ENCODE measurements around the gene TEX35.

The TEX35 gene

GRCh38 chr1:178506669-178507068 is 6.2 kb upstream of the TEX35 start:
- peaks cover 29% of the 10 kb centered on the region for H3K27me3 Mint-ChIP-seq
- DNase-seq (ENCODE audit: low spot score in 2 of 2) (no peak), ATAC-seq (replicated peaks; ENCODE audit: extremely low read depth, poor library complexity, severe bottlenecking) (no peak)
- H3K27ac Mint-ChIP-seq (ENCODE audit: low read depth): no peak overlapping the region
- no peak overlapping the region for H3K4me3 Mint-ChIP-seq
- no peaks in the 10 kb centered on the region for H3K36me3 Mint-ChIP-seq (ENCODE audit: insufficient read depth)
- no peaks in the 10 kb centered on the region for H3K4me1 Mint-ChIP-seq
- no peaks in the 10 kb centered on the region for H3K9me3 Mint-ChIP-seq

DNA sequence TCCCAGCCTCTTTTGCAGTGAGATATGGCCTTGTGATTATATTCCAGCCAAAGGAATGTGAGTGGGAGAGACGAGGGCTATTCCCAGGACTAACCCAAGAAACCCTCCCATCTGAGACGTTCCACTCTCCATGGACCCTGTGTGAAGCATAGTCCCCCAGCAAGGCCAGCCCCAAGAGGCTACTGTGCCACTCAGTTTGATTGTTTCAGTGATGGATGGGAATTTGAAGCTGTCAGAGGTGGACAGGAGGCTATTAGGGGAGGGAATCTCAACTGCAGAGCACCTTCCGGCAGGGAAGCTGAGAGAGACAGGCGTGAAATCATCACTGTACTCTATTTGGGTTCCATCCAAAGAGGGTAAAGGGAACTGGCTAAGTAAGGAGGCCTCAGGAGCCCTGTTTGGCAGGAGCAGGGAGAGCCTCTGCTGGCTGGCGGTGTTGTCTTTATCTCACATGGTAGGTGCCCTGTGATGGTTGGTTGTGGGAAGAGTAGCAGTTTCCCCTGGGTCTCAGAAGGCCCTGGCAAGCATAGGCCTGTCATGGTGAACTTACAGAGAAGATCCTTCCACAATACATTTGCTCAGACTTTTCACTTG is 3.4 kb upstream of the TEX35 start:
- DNase-seq (ENCODE audit: low spot score in 2 of 2): no peak
- peaks cover 2% of the 10 kb centered on the region for H3K36me3 Mint-ChIP-seq (ENCODE audit: insufficient read depth)
- no peaks in the 10 kb centered on the region for H3K9me3 Mint-ChIP-seq
- H3K27ac Mint-ChIP-seq (ENCODE audit: low read depth): no peak overlapping the region
- no peak overlapping the region for H3K4me3 Mint-ChIP-seq
- ATAC-seq (replicated peaks; ENCODE audit: extremely low read depth, poor library complexity, severe bottlenecking): no peak
- H3K27me3 Mint-ChIP-seq: peaks cover 19% of the 10 kb centered on the region
- H3K4me1 Mint-ChIP-seq: no peaks in the 10 kb centered on the region

DNA sequence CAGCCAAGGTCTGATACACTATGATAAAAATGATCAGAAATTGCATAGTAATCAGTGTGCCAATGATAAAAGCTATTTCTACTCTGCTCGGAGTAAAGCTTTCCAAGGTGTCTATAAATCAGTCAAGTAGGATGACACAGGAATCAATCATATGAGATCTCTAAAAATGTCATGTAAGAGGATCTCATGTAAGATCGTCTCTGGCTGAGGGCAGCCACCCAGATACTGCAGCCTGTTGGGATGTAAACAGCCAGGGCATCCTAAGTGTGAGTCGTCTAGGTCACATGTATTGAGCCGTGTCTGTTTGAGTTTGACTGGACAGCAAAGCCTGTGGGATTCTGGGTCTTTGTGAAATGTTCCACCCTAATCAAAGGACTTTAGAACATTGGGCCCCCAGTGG is 2.8 kb upstream of the TEX35 start:
- no peak for DNase-seq (ENCODE audit: low spot score in 2 of 2)
- no peak for ATAC-seq (replicated peaks; ENCODE audit: extremely low read depth, poor library complexity, severe bottlenecking)
- peaks cover 19% of the 10 kb centered on the region for H3K27me3 Mint-ChIP-seq
- H3K27ac Mint-ChIP-seq (ENCODE audit: low read depth): no peak overlapping the region
- H3K36me3 Mint-ChIP-seq (ENCODE audit: insufficient read depth): peaks cover 2% of the 10 kb centered on the region
- H3K9me3 Mint-ChIP-seq: no peaks in the 10 kb centered on the region
- H3K4me3 Mint-ChIP-seq: no peak overlapping the region
- H3K4me1 Mint-ChIP-seq: no peaks in the 10 kb centered on the region

- peaks cover 19% of the 10 kb centered on the region for H3K27me3 Mint-ChIP-seq
- no peaks in the 10 kb centered on the region for H3K9me3 Mint-ChIP-seq
- no peaks in the 10 kb centered on the region for H3K4me1 Mint-ChIP-seq
- no peak overlapping the region for H3K4me3 Mint-ChIP-seq
- H3K36me3 Mint-ChIP-seq (ENCODE audit: insufficient read depth): peaks cover 2% of the 10 kb centered on the region
- no peak overlapping the region for H3K27ac Mint-ChIP-seq (ENCODE audit: low read depth)
- DNase-seq (ENCODE audit: low spot score in 2 of 2): no peak
- ATAC-seq (replicated peaks; ENCODE audit: extremely low read depth, poor library complexity, severe bottlenecking): no peak
Observed at GRCh38 chr1:178513278-178513983, 522 bp downstream of the TEX35 start.

GRCh38 chr1:178516110-178516509 is 3.2 kb downstream of the TEX35 start:
- DNase-seq (ENCODE audit: low spot score in 2 of 2) (no peak), ATAC-seq (replicated peaks; ENCODE audit: extremely low read depth, poor library complexity, severe bottlenecking) (no peak)
- no peak overlapping the region for H3K4me3 Mint-ChIP-seq
- H3K9me3 Mint-ChIP-seq: no peaks in the 10 kb centered on the region
- peaks cover 19% of the 10 kb centered on the region for H3K27me3 Mint-ChIP-seq
- no peak overlapping the region for H3K27ac Mint-ChIP-seq (ENCODE audit: low read depth)
- no peaks in the 10 kb centered on the region for H3K4me1 Mint-ChIP-seq
- peaks cover 2% of the 10 kb centered on the region for H3K36me3 Mint-ChIP-seq (ENCODE audit: insufficient read depth)

DNA sequence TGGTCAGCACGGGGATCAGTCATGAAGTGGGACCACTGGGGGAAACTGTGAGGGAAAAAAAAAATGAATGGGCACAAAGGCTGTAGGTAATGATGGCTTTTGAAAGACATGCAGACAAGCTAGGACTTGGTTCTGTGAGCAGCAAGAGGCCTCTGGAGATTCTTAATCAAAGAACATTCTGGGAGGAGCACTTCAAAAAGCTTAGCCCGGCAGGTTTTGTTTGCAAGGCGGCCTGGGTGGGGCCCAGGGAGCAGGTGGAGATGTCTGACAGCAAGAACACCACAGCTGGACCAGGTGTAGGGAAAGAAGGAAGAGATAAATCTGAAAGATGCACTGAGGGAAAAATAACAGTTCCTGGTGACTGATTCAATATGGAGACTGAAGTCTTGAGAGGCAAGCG is 6.0 kb downstream of the TEX35 start:
- ATAC-seq (replicated peaks; ENCODE audit: extremely low read depth, poor library complexity, severe bottlenecking): no peak
- no peak overlapping the region for H3K4me3 Mint-ChIP-seq
- peaks cover 8% of the 10 kb centered on the region for H3K27me3 Mint-ChIP-seq
- no peak for DNase-seq (ENCODE audit: low spot score in 2 of 2)
- H3K27ac Mint-ChIP-seq (ENCODE audit: low read depth): no peak overlapping the region
- H3K9me3 Mint-ChIP-seq: no peaks in the 10 kb centered on the region
- no peaks in the 10 kb centered on the region for H3K36me3 Mint-ChIP-seq (ENCODE audit: insufficient read depth)
- no peaks in the 10 kb centered on the region for H3K4me1 Mint-ChIP-seq

GRCh38 chr1:178520803-178521202 is 7.9 kb downstream of the TEX35 start:
- ATAC-seq (replicated peaks; ENCODE audit: extremely low read depth, poor library complexity, severe bottlenecking): no peak
- Mint-ChIP-seq H3K27ac (ENCODE audit: low read depth) (no peak overlapping the region), H3K4me3 (no peak overlapping the region), H3K9me3 (no peaks in the 10 kb centered on the region), H3K4me1 (no peaks in the 10 kb centered on the region), H3K36me3 (ENCODE audit: insufficient read depth) (no peaks in the 10 kb centered on the region), H3K27me3 (no peaks in the 10 kb centered on the region)
- DNase-seq (ENCODE audit: low spot score in 2 of 2): no peak

- ATAC-seq (replicated peaks; ENCODE audit: extremely low read depth, poor library complexity, severe bottlenecking) (no peak), DNase-seq (ENCODE audit: low spot score in 2 of 2) (no peak)
- no peaks in the 10 kb centered on the region for H3K9me3 Mint-ChIP-seq
- no peaks in the 10 kb centered on the region for H3K4me1 Mint-ChIP-seq
- no peak overlapping the region for H3K4me3 Mint-ChIP-seq
- H3K27ac Mint-ChIP-seq (ENCODE audit: low read depth): no peak overlapping the region
- H3K36me3 Mint-ChIP-seq (ENCODE audit: insufficient read depth): no peaks in the 10 kb centered on the region
- H3K27me3 Mint-ChIP-seq: no peaks in the 10 kb centered on the region
Observed at GRCh38 chr1:178521241-178521640, 8.3 kb downstream of the TEX35 start.

DNA sequence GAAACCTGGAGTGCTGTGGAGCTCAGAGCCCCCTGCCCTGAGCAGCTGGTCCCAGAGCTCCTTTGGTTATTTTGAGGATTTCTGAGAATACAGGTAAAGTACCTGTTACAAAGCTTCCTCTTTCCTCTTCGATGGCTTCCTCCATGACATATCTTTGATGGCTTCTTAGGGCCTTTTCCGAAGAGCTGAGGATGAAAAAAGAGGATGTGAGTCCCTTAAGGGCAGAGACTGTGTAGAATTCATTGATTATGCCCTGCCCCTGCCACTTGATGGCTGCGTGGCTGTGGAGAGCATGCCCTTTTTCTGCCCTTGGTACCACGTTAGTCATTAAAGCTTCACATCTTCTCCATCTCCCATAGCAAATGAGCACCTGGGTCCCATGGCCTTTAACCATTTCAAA is 14.2 kb downstream of the TEX35 start:
- peaks cover 1% of the 10 kb centered on the region for H3K4me1 Mint-ChIP-seq
- H3K27me3 Mint-ChIP-seq: no peaks in the 10 kb centered on the region
- no peaks in the 10 kb centered on the region for H3K9me3 Mint-ChIP-seq
- DNase-seq (ENCODE audit: low spot score in 2 of 2): no peak
- H3K36me3 Mint-ChIP-seq (ENCODE audit: insufficient read depth): no peaks in the 10 kb centered on the region
- no peak for ATAC-seq (replicated peaks; ENCODE audit: extremely low read depth, poor library complexity, severe bottlenecking)
- no peak overlapping the region for H3K27ac Mint-ChIP-seq (ENCODE audit: low read depth)
- no peak overlapping the region for H3K4me3 Mint-ChIP-seq

GRCh38 chr1:178528228-178528952 is 15.5 kb downstream of the TEX35 start:
- H3K4me1 Mint-ChIP-seq: peaks cover 6% of the 10 kb centered on the region
- DNase-seq (ENCODE audit: low spot score in 2 of 2) (no peak), ATAC-seq (replicated peaks; ENCODE audit: extremely low read depth, poor library complexity, severe bottlenecking) (no peak)
- H3K9me3 Mint-ChIP-seq: no peaks in the 10 kb centered on the region
- no peaks in the 10 kb centered on the region for H3K36me3 Mint-ChIP-seq (ENCODE audit: insufficient read depth)
- H3K4me3 Mint-ChIP-seq: no peak overlapping the region
- H3K27me3 Mint-ChIP-seq: no peaks in the 10 kb centered on the region
- H3K27ac Mint-ChIP-seq (ENCODE audit: low read depth): no peak overlapping the region

GRCh38 chr1:178528953-178529335 is 16.0 kb downstream of the TEX35 start:
- H3K9me3 Mint-ChIP-seq: no peaks in the 10 kb centered on the region
- ATAC-seq (replicated peaks; ENCODE audit: extremely low read depth, poor library complexity, severe bottlenecking): no peak
- DNase-seq (ENCODE audit: low spot score in 2 of 2): no peak
- no peaks in the 10 kb centered on the region for H3K36me3 Mint-ChIP-seq (ENCODE audit: insufficient read depth)
- H3K27ac Mint-ChIP-seq (ENCODE audit: low read depth): no peak overlapping the region
- H3K27me3 Mint-ChIP-seq: no peaks in the 10 kb centered on the region
- peaks cover 6% of the 10 kb centered on the region for H3K4me1 Mint-ChIP-seq
- H3K4me3 Mint-ChIP-seq: no peak overlapping the region

DNA sequence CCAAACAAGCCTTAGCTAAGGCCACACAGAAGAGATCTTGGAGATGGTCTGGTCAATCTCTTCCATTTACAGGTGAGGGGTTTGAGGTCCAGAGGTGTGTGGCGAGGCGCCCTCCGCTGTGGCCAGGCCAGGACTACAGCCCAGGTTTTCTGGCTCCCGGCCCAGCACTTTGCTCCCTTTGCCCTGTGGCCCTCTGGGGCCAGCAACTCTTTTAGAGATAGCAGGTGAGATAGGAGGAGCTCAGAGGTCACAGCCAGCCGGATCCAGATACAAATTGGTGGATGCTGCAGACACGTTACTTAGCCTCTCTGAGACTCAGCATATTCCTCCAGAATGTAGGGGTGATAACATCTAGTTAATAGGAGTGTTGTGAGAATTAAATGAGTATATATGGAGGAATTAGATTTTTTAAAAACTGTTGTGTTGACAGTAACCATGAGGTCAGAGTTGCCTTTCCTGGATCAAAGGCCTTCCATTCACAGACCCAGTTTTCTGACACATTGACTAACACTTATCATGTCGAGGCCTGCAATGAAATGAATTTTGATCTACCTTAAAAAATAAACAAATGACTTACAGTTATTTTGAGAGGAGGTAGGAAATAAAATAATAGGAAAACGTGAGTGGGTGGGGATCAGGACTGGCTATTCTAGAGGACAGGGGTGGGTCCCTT is 16.6 kb downstream of the TEX35 start:
- Mint-ChIP-seq H3K27ac (ENCODE audit: low read depth) (no peak overlapping the region), H3K4me3 (no peak overlapping the region), H3K4me1 (peaks cover 6% of the 10 kb centered on the region), H3K9me3 (no peaks in the 10 kb centered on the region), H3K27me3 (no peaks in the 10 kb centered on the region), H3K36me3 (ENCODE audit: insufficient read depth) (no peaks in the 10 kb centered on the region)
- DNase-seq (ENCODE audit: low spot score in 2 of 2) (no peak), ATAC-seq (replicated peaks; ENCODE audit: extremely low read depth, poor library complexity, severe bottlenecking) (no peak)

DNA sequence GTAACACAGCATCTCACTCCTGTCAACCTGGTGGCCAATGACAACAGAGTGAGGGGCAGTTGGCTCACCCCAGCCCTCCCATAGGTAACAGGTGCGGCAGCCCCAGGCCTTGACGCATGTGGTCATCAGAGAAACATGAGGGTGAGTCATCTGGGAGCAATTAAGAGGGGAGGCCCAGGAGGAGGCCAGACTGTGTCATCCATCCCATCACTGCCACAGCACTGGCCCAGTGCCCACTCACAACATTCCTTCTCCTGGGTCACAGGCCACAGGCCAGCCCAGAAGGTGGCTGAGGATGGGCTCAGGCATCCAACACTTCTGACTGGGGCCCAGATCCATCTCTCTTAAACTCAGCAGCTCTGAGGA is 17.1 kb downstream of the TEX35 start:
- Mint-ChIP-seq H3K27ac (ENCODE audit: low read depth) (no peak overlapping the region), H3K4me3 (no peak overlapping the region), H3K36me3 (ENCODE audit: insufficient read depth) (no peaks in the 10 kb centered on the region), H3K27me3 (no peaks in the 10 kb centered on the region), H3K9me3 (no peaks in the 10 kb centered on the region), H3K4me1 (peaks cover 6% of the 10 kb centered on the region)
- no peak for ATAC-seq (replicated peaks; ENCODE audit: extremely low read depth, poor library complexity, severe bottlenecking)
- DNase-seq (ENCODE audit: low spot score in 2 of 2): no peak
